Gastroesophageal sphincter (tissue), 4 donors: ENCODE measurements around the gene ZMAT3. TPM values are rescaled to one million over a fixed set of nuclear protein-coding genes. Genes with fewer than 3 reads are reported as not detected.

Experiments used
- ATAC-seq: fragments of 150-250 bp; one replicate; pipeline ENCODE4 v1.9.1; 2016; ENCODE audit warnings: mild to moderate bottlenecking, moderate library complexity
- H3K27ac ChIP-seq, 4 donors: fragments of 200-600 bp; sonication (generic) in 3 of 4; 1 replicate in 3 of 4; 2 replicates in 1 of 4; pipeline ENCODE4 v1.5.1; 2016 to 2019
- H3K27me3 ChIP-seq: fragments of 200-600 bp; sonication (generic); one replicate; pipeline ENCODE4 v1.5.1; 2019
- H3K36me3 ChIP-seq, 2 donors: fragments of 200-600 bp; sonication (generic); one replicate each; pipeline ENCODE4 v1.5.1; 2019; ENCODE audit warnings: control low read depth in 1 of 2
- H3K4me1 ChIP-seq, 3 donors: fragments of 200-600 bp; sonication (generic); 1 replicate in 2 of 3; 2 replicates in 1 of 3; pipeline ENCODE4 v1.5.1; 2016 to 2019; ENCODE audit warnings: control low read depth in 2 of 3
- H3K4me3 ChIP-seq, 2 donors: fragments of 200-600 bp; sonication (generic); one replicate each; pipeline ENCODE4 v1.5.1; 2019; ENCODE audit warnings: mild to moderate bottlenecking in 1 of 2, moderate library complexity in 1 of 2
- H3K9me3 ChIP-seq, 3 donors: fragments of 200-600 bp; sonication (generic); one replicate each; pipeline ENCODE4 v1.5.1; 2017 to 2019; ENCODE audit warnings: control low read depth in 2 of 3
- CTCF ChIP-seq, 4 experiments: fragments of 200-600 bp in 2 of 4; fragments of 450-650 bp in 2 of 4; sonication (generic) in 1 of 4; IDR thresholded peaks; one replicate each; pipeline ENCODE4 v1.5.1; 2017 to 2019; ENCODE audit warnings: antibody characterized with exemption in 4 of 4, mild to moderate bottlenecking in 2 of 4, moderate library complexity in 2 of 4
- EP300 ChIP-seq: sonication (generic); formaldehyde crosslinking; IDR thresholded peaks from one replicate; pipeline ENCODE4 v1.6.1; 2017; ENCODE audit warnings: antibody characterized with exemption, mild to moderate bottlenecking
- POLR2A ChIP-seq, 2 donors: fragments of 450-650 bp; IDR thresholded peaks; one replicate each; pipeline ENCODE4 v1.6.1; 2017; ENCODE audit warnings: antibody characterized with exemption in 2 of 2, mild to moderate bottlenecking in 2 of 2, moderate library complexity in 1 of 2
- POLR2AphosphoS5 ChIP-seq: sonication (generic); formaldehyde crosslinking; IDR thresholded peaks from one replicate; pipeline ENCODE4 v1.6.1; 2017; ENCODE audit warnings: antibody characterized with exemption
- WGBS, 2 donors: methylation state at CpG; one replicate each; pipeline ENCODE4 v1.1.5; 2018; ENCODE audit warnings: low coverage in 1 of 2; 5-methylcytosine and 5-hydroxymethylcytosine counted together
- total RNA-seq, 4 donors: library from RNA; depleted of rRNA; stranded (reverse); fragments of >200 nt; gene quantifications; one replicate each; pipeline ENCODE4 v1.1.0, GENCODE V29; 2016

The ZMAT3 gene
- total RNA-seq, 4 donors from 2014 or later = 16.4 to 28.8 (median 19.2) TPM

DNA sequence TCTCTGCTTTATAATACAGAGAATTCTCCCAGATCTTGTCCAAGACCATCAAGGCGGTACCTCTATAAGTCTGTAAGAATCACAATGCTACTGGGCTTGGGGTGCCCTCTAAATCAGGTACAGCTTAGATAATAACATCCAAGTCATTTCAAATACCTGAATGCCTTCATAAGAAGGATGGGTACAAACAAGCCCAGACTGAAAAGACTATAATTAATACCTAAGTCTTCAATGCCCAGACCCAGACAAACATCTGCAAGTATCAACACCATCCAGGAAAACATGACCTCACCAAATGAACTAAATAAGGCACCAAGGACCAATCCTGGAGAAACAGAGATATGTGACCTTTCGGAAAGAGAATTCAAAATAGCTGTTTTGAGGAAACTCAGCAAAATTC lies 65.9 kb downstream of the ZMAT3 start:
- no peak for ATAC-seq
- Histone ChIP-seq H3K27ac (no peak overlapping the region), H3K4me1 (no peaks in the 10 kb centered on the region), H3K36me3 (peaks cover 0 to 10% of the 10 kb centered on the region in 2 donors), H3K4me3 (no peak overlapping the region), H3K27me3 (no peaks in the 10 kb centered on the region), H3K9me3 (no peaks in the 10 kb centered on the region)
- WGBS, 2 donors = 96 to 100% methylated on average over 2 of the region's 2 CpGs
- TF ChIP-seq EP300 = no peak
- no peak for TF ChIP-seq CTCF (IDR thresholded peaks at IDR 0.05)
- no peak for TF ChIP-seq POLR2AphosphoS5
- TF ChIP-seq POLR2A (IDR thresholded peaks at IDR 0.05) = no peak

DNA sequence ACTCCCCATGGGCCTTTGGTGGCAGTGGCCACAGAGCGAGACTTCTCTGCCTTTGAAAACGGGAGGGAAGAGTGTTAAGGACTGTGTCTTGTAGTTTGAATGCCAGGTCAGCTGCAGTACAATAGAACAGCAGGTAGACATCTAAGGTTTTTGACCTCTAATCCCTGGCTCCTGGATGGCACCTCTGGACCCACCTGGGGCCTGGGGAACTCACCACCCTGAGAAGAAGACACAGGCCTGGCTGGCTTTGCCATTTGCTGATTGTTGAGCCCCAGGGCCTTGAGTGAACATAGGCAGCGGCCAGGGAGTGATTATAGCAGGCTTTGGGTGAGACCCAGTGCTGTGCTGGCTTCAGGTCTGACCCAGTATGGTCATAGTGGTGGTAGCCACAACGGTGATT lies 66.4 kb downstream of the ZMAT3 start:
- Histone ChIP-seq H3K4me3 (no peak overlapping the region), H3K9me3 (no peaks in the 10 kb centered on the region), H3K27ac (no peak overlapping the region), H3K27me3 (no peaks in the 10 kb centered on the region), H3K36me3 (peaks cover 0 to 12% of the 10 kb centered on the region in 2 donors), H3K4me1 (no peaks in the 10 kb centered on the region)
- no peak for ATAC-seq
- TF ChIP-seq POLR2A (IDR thresholded peaks at IDR 0.05) (no peak), POLR2AphosphoS5 (no peak), EP300 (no peak), CTCF (IDR thresholded peaks at IDR 0.05) (no peak)
- 80 to 100% methylated on average over 1 to 2 of the region's 4 CpGs for WGBS, 2 donors

DNA sequence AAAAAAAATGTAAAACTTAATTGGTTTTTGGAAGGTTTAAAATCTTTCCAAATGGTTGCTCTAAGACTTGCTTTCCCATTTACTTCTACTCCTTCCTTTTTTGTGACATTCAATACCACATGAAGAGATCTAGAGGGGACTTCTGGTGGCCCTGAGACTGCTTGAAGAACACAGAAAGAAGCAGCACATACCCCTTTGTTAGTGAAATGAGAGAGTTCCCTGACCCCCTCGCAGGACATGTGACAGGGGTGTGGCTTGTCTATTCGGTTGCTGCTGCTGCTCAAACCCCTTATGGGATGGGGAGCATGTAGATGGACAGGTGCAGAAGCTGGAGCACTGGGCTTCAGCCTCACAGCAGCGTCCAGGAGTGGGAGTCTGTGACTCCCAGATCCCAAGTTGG lies 71.0 kb downstream of the ZMAT3 start:
- 71% methylated on average over 3 of the region's 3 CpGs; no CpG with 5 or more reads in 1 of the 2 donors for WGBS, 2 donors
- Histone ChIP-seq H3K36me3 (peaks cover 0 to 18% of the 10 kb centered on the region in 2 donors), H3K27me3 (no peaks in the 10 kb centered on the region), H3K9me3 (peaks cover 0 to 9% (median 0%) of the 10 kb centered on the region in 3 donors), H3K4me3 (no peak overlapping the region), H3K27ac (no peak overlapping the region), H3K4me1 (no peaks in the 10 kb centered on the region)
- ATAC-seq = no peak
- TF ChIP-seq EP300 = no peak
- TF ChIP-seq POLR2AphosphoS5 = no peak
- TF ChIP-seq POLR2A (IDR thresholded peaks at IDR 0.05) = no peak
- no peak for TF ChIP-seq CTCF (IDR thresholded peaks at IDR 0.05)

- H3K4me1 ChIP-seq = no peaks in the 10 kb centered on the region
- TF ChIP-seq CTCF (IDR thresholded peaks at IDR 0.05) (no peak), POLR2AphosphoS5 (no peak), POLR2A (IDR thresholded peaks at IDR 0.05) (no peak), EP300 (no peak)
- H3K36me3 ChIP-seq = peaks cover 0 to 18% of the 10 kb centered on the region in 2 donors
- no peaks in the 10 kb centered on the region for H3K27me3 ChIP-seq
- ATAC-seq = no peak
- no peak overlapping the region for H3K27ac ChIP-seq
- peaks cover 0 to 9% (median 0%) of the 10 kb centered on the region in 3 donors for H3K9me3 ChIP-seq
- no peak overlapping the region for H3K4me3 ChIP-seq
Measured at GRCh38 chr3:179000144-179000543, 71.5 kb downstream of the ZMAT3 start.

GRCh38 chr3:178996399-178996798 lies 75.2 kb downstream of the ZMAT3 start:
- no peak overlapping the region for H3K4me3 ChIP-seq
- ATAC-seq = no peak
- no peak overlapping the region for H3K27ac ChIP-seq
- 91 to 95% methylated on average over 2 of the region's 2 CpGs for WGBS, 2 donors
- no peaks in the 10 kb centered on the region for H3K4me1 ChIP-seq
- H3K36me3 ChIP-seq = peaks cover 0 to 15% of the 10 kb centered on the region in 2 donors
- H3K9me3 ChIP-seq = peaks cover 0 to 9% (median 0%) of the 10 kb centered on the region in 3 donors
- TF ChIP-seq POLR2AphosphoS5 = no peak
- no peaks in the 10 kb centered on the region for H3K27me3 ChIP-seq
